HL-60/S4 treated with phorbol 12-myristate 13-acetate at 8.2 ng/mL for 4 days and 3 days (cell line): ENCODE data around the gene RBM12.
"Not testable (repeated sequence)": the region's sequence is repeated elsewhere in the genome, so short reads cannot be mapped to it uniquely, and the experiment has no call there.

Experiments
- in situ Hi-C: fragments of 300-500 bp; cut with MboI; formaldehyde crosslinking; loops from 2 replicates; pipeline ENCODE4 v1.15.0; 2022; ENCODE audit warnings: low sequenced_read_pairs

The RBM12 gene, protein sequence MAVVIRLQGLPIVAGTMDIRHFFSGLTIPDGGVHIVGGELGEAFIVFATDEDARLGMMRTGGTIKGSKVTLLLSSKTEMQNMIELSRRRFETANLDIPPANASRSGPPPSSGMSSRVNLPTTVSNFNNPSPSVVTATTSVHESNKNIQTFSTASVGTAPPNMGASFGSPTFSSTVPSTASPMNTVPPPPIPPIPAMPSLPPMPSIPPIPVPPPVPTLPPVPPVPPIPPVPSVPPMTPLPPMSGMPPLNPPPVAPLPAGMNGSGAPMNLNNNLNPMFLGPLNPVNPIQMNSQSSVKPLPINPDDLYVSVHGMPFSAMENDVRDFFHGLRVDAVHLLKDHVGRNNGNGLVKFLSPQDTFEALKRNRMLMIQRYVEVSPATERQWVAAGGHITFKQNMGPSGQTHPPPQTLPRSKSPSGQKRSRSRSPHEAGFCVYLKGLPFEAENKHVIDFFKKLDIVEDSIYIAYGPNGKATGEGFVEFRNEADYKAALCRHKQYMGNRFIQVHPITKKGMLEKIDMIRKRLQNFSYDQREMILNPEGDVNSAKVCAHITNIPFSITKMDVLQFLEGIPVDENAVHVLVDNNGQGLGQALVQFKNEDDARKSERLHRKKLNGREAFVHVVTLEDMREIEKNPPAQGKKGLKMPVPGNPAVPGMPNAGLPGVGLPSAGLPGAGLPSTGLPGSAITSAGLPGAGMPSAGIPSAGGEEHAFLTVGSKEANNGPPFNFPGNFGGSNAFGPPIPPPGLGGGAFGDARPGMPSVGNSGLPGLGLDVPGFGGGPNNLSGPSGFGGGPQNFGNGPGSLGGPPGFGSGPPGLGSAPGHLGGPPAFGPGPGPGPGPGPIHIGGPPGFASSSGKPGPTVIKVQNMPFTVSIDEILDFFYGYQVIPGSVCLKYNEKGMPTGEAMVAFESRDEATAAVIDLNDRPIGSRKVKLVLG

DNA sequence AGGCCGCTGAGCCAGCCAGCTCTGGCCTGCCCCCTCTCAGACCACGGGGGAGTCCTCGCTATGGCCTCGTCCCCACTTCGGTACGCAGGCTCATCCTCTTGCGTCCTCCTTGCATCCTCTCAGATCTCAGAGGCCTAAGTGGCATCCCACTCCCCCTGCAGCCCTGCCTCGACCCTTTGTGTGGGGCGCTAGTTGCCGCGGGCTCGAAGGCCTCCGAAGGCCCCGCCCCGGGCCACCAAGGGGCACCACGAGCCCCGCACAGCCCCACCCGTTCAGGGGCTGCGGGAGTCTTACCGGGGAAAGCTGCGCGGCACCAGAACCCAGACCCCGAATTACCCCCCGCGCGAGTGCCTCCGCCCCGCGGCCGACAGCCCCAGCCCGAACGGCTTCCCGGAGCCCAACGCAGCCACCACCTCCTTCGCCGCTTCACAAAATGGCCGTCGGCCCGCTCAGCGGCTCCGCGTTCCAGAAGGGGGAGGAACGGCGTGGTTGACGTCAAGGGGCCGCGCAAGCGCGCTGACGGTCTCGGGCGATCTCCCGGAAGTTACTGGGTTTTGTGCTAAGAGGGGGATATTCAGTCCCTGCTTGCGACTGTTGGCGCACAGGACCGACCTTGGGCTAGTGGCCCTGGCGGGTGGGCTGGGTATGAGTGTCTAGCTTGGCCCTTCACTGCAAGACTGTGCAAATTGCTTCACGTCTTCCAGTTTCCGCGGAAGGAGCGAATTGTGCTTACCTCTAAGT, at the start of gene RBM12, which contains the start of gene CPNE1:
Gene RBM12, minus strand, starts transcription at position 435 of the 741 bp plus-strand sequence. CDS start 9,578 bp downstream, outside the sequence.
Gene CPNE1, minus strand, starts transcription at position 435 of the 741 bp plus-strand sequence. CDS start 31,977 bp downstream, outside the sequence.
- in situ Hi-C loops: no loop called here

DNA sequence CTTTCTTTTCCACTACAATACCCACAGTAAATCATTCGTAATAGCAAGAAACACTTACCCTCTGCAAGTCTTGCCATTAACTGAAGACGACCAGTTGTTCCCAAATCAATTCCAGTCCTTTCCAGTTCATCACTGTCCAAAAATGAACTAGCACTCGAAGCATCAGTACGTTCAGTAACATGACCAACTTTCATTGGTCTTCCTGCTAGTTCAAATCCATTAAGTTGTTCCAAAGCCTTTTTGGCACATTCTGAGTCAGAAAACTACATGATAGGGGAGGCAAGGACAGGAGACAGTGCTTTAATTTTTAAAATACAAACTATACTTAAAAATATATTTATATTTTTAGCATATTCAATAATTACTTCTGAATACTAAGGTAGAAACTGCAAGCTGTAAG, 49.4 kb upstream of the RBM12 start:
- in situ Hi-C loops: no loop called here

DNA sequence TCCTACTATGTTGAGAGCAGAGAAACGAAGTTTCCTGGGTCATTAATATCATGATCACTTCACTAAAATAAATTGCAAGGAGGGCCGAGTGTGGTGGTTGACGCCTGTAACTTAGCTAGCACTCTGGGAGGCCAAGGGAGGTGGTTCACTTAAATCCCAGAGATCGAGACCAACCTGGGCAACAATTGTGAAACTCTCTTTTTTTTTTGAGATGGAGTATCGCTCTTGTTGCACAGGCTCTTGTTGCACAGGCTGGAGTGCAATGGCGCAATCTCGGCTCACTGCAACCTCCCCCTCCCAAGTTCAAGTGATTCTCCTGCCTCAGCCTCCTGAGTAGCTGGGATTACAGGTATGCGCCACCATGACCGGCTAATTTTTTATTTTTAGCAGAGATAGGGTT, 48.4 kb upstream of the RBM12 start:
- in situ Hi-C loops: not testable (repeated sequence)

DNA sequence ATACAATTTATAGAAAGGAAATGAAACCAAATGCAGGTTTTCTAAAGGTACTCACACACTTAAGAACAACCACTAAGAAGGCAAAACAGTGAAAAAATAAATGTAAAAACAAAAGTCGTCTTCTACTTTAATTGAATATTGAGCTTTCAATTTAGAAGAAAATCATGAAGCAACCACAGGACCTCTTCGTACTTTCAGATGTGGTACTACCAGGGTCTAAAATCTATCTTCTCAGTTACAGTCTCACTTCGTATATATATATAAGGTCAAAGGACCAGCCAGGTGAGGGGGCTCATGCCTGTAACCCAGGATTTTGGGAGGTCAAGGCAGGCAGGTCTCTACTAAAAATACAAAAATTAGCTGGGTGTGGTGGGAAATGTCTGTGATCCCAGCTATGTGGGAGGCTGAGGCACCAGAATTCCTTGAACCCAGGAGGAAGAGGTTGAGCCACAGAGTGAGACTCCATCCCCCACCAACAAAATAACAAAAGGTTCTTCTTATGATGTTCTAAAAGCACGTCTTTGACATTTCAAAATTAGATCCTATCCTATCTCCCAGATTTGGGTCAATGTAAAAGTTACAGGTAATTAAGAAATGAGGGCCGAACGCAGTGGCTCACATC, 47.0 kb upstream of the RBM12 start:
- in situ Hi-C loops: no loop called here

DNA sequence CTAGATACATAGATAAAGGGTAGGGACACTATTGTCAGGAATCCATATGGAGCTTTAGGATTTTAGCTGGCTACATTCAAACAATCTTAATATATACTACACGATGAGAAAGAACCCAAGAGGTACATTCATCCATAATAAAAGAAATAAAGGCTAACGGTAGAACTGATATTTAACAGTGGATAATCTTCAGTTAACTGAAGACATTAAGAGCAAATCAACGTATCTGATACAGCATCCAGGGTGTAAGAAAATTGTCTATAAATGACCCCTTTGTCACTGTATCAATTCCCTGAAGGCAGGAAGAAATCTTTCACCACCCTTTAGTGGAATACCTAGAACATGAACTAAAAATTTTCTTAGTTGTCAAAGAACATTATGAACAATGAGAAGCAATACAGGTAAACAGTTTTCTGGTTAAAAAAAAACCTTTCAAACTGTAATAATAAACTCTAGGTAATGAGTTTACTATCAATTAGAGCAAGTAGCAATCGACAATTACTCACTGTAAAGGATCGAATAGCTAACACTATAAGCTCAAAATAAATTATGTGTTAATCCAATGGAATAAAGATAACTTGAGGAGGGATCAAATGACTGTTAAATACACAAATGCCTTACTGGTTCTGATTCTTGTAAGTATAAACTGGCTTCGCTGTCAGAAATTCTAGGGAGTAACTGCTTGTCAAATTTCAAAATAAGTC, 46.3 kb upstream of the RBM12 start:
- in situ Hi-C loops: no loop called here

DNA sequence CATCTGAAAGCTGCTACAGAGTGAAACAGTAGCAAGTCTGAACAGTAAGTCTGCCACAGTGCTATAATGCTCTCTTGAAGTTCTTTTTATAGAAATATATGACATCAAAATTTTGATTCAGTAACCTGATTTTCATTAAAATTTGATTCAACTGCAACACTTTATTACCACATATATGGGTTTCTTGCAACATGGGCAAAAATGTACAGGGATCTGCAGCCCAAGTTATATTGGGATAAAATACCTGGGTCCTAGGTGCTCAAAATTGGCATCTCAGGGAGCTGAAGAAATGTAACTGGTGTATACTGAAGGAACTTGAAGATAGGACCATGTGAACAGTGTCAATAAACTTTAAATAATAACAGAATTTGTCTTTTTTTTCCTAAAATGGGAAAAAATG, 45.3 kb upstream of the RBM12 start:
- in situ Hi-C loops: no loop called here

DNA sequence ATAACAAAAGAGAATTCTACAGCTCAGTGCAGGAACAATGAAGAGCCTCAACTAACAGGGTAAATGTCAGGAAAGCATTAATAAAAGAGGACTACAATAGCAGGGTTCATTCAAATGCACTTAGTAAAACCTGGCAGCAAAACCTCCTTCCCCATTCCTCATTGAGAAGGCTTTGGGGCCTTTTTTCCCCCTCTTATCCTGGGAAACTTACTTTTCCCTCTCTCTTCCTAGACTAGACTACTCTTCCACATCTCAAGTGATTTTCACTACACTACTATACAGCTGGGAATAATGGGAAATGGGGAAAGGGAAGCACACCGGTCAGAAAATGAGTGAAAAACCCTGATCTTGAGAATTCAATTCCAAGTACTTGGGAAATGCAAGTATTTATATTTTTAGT, 44.6 kb upstream of the RBM12 start:
- in situ Hi-C loops: no loop called here

DNA sequence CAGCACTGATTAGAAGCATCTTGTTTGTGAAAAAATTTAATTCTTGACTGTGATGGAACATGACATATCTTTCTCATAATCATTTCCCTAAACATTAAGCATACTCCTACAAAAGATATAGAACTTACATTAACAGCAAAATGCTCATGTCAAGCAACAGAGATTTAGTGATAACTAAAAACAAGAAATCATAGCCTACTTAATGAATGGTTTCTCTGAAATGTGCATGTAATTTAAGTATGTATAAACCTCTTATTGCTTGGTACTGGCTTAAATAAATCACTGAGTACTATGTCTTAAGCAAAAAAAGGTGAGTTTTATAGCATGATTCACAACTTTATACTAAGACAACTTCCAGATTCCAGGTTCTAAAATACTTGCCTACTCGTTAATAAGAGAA, 43.8 kb upstream of the RBM12 start:
- in situ Hi-C loops: no loop called here

DNA sequence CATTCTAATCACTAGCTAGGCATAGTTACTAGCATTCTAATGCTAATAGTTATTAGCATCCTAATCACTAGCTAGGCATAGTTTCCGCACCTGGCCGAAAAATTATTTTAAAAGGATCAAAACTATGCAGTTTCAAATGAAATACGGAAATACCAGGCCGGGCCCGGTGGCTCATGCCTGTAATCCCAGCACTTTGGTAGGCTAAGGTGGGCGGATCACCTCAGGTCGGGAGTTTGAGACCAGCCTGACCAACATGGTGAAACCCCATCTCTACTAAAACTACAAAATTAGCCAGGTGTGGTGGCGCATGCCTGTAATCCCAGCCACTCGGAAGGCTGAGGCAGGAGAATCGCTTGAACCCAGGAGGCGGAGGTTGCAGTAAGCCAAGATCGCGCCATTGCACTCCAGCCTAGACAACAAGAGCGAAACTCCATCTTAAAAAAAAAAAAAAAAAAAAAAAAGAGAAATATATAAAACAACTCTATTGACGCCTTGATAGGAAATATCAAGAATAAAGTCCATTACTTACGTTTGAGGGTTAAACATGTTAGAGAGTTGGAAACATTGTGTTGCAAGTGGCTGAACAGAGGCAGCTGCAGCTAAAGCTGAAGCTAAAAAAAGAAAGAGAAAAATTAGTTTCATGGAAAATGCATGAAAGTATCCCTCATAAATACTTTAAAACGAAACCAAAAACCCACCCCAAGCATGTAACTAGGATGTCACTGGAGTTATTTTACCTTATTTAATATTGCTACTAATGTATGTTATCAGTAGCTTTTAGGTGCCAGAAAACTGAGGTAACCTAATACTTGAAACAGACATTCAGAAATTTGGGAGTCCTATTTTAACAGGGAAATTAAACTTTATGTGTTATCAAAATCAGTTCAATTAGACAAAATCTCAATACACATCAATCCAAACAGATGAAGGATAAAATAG, 42.2 kb upstream of the RBM12 start:
- in situ Hi-C loops: not testable (repeated sequence)

DNA sequence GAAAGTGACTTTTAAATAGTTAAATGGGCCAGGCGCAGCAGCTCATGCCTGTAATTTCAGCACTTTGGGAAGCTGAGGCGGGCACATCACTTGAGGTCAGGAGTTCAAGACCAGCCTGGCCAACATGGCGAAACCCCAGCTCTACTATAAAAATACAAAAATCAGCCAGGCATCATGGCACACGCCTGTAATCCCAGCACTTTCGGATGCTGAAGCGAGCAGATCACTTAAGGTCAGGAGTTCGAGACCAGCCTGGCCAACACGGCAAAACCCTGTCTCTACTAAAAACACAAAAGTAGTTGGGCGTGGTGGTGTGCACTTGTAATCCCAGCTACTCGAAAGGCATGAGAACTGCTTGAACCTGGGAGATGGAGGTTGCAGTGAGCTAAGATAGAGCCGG, 41.2 kb upstream of the RBM12 start:
- in situ Hi-C loops: not testable (repeated sequence)

DNA sequence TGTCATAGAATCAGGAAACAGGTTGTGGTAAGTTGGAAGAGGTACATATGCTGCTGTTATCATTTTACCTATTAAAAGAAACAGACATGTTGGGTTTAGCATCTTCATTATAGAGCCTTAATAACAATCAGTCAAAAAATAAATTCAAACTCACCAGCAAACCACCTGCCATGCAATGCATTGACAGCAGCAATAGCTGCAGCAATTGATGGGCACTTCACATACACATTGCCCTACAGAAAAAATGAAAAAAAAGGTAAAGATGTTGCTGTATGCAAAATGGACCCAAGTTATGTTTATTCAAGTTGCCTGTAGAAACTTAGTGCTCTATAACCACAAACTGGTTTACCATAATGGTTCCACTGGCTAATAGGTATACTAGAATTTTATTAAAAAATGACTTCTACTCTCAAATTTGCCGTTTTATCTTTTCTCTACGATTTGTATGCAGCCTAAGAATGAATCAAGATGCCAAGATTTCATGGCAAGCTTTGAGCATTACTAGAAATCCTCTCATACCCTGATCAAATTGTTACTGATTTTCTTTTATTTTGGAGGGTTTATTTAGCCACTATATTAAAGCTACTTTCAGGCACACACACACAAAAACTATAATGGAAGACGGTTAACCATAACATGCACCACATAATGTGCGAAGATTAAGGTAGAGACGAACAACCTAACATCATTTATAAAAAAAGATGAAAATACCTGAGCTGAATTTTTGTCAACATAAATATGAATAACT, 40.0 kb upstream of the RBM12 start:
- in situ Hi-C loops: no loop called here

DNA sequence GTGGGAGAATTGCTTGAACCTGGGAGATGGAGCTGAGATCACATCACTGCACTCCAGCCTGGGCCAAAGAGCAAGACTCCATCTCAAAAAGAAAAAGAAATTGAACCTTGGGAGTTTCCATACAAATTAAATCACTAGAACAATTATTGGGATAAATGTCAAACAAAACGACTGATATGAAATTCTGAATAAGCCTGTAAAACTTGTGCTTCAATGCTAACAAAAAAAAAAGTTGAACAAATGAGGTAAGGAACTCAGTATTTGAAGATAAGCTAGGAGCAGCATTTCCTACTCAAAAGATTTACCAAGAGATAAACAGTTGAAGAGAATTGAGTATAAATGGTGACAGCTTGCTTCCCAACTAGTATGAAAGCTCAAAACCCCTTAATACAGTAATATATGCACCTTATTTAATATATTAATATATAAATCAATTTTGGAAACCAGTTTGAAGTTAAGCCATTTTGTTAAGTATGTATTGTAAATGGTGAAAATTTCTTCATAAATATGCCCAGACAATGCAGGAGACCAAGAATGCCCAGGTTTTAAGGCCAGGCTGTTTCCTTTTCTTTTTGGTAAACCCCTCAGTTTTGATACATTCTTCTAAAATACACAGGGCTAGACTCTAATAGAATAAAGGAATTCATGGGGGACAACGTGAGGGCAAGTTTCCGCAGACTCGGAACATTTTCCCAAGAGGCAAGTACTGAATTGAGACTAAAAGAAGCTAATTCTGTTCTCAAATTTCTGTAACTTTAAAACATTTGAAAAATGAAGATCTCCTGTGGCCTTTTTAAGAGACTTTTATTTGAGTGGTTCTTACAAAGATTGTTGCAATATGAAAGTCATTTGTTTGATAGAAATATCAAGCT, 38.4 kb upstream of the RBM12 start:
- in situ Hi-C loops: no loop called here

DNA sequence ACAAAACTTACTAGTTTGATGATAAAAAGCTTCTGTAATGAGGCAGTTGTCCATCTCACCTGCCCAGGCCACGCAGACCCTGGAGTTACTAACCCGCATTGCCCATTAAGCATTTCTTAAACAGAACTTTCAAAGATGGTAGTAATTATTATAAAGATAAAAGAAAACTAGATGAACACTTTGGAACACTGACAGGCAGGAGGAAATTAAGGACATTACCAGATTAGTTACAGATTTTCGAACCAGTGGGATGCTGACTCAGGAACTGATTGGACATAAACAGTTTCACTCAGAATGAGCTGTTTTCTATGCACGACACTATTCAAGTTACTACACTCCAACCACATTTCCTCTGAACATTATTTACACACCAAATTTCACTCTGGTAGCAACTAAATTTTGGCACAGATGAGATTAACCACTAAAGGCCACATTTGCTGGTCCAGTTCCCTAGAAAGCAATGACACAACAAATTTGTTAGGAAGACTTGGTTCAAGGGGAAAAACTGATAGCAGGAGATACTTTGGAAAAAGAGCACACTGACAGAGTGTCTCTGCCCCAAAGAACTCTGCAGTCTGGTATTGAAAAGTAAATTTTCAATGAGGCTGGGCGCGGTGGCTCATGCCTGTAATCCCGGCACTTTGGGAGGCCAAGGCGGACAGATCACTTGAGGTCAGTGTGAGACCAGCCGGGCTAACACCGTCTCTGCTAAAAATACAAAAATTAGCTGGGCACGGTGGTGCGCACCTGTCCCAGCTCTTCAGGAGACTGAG, 37.5 kb upstream of the RBM12 start:
- in situ Hi-C loops: no loop called here

DNA sequence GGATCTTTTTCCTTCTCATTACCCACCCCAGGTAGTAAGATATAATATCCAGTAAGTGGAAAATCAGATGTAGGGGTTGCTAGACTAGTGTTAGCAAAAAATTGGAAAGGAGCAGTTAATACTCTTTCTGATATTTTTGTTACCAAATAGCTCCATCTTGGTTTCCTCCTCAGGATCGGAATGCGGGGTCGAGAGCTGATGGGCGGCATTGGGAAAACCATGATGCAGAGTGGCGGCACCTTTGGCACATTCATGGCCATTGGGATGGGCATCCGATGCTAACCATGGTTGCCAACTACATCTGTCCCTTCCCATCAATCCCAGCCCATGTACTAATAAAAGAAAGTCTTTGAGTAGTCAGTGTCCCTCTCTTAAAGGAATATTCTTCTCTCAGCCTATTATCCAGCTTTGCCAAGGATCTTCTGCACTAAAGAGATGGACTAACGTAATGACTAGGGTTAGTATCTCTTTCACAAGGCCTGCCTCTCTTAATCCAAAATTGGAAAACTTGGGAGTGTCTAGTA, 36.0 kb upstream of the RBM12 start:
- in situ Hi-C loops: no loop called here

DNA sequence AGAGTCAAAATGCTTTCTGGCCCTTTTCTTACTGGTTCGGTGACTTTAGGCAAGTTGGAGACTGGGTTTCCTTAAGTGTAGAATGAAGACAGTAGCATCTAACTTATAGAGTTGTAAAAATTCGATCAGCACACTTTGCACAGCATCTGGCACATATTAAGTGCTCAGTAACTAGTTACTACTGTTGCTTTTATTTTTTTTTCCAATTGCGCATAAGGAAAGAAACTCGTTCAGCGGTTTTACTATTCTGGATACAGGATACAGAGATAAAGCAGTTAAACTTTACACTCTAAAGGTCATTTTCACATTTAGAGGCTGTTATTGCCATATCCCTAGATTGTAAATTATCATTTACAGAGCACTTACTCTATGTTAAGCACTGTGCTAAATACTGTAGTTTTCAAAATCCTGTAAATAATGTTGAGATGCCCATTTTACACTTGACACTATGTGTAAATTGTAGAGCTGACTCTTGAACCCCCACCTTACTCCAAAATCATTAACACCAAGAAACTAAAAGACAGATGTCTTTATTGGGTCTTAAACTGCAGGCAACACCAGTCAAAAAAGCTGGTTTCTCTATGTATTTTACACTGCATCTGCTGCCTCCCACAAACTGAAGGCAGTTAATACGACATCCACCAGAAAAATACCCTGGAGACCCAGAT, 35.4 kb upstream of the RBM12 start:
- in situ Hi-C loops: no loop called here
